GM18909 (cell line): ENCODE measurements around the gene CCT6A.
"Not testable (repeated sequence)": the region's sequence is repeated elsewhere in the genome, so short reads cannot be mapped to it uniquely, and the experiment has no call there.

Experiments
- ATAC-seq: cut with Tn5 transposase; IDR thresholded peaks from one replicate; pipeline ENCODE4 v1.9.1; 2021; ENCODE audit warnings: mild to moderate bottlenecking; ENCODE audit not compliant: unreplicated experiment, poor library complexity

The CCT6A gene

DNA sequence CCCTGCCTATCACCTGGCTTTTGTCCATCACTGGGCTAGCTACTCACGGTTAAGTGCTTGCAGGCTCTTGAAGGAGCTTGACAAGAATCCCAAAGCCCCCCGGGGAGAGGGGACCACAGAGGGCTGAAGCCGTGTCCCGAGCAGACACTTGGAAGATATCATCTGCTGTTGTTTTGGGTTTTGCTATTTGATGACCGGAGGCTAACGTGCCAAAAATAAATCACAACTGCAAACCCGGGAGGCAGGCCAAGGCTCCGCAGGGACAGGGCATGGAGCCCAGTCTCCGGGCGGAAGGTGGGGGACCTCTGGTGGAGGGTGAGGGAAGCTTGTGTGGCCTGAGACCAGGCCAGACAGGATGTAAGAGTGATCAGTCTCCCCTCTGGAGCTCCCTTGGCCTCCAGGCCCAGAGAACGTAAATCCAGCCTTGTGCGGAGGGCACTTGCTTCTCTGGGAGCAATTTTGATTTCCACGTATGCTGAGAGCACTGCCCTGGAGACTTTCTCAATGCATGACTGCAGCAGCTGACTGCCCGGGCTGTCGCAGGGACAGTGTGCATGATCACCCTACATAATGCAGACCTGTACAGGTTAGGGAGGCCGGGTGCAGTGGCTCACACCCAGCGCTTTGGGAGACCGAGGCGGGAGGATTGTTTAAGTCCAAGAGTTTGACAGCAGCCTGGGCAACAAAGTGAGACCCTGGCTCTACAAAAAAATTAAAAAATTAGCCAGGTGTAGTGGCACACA, 41.4 kb downstream of the CCT6A start, which contains the start of gene PHKG1:
TSS of gene PHKG1 (minus strand) at position 164 of the 743 bp plus-strand sequence. CDS start 4,011 bp downstream, outside the sequence.
- no peak for ATAC-seq

DNA sequence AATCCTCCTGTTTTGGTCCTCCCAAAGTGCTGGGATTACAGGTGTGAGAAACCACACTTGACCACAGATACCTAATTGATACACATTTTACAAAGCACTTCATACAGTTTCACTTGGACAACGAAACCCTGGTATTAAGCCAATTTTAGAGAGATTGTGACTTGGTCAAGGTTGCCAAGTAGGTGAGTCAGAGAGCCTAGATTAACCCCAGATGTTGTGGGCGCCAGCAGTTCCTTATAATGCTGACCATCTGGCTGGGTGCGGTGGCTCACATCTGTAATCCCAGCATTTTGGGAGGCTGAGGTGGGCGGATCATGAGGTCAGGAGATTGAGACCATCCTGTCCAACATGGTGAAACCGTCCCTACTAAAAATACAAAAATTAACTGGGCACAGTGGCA, 46.1 kb downstream of the CCT6A start:
- ATAC-seq = no peak

DNA sequence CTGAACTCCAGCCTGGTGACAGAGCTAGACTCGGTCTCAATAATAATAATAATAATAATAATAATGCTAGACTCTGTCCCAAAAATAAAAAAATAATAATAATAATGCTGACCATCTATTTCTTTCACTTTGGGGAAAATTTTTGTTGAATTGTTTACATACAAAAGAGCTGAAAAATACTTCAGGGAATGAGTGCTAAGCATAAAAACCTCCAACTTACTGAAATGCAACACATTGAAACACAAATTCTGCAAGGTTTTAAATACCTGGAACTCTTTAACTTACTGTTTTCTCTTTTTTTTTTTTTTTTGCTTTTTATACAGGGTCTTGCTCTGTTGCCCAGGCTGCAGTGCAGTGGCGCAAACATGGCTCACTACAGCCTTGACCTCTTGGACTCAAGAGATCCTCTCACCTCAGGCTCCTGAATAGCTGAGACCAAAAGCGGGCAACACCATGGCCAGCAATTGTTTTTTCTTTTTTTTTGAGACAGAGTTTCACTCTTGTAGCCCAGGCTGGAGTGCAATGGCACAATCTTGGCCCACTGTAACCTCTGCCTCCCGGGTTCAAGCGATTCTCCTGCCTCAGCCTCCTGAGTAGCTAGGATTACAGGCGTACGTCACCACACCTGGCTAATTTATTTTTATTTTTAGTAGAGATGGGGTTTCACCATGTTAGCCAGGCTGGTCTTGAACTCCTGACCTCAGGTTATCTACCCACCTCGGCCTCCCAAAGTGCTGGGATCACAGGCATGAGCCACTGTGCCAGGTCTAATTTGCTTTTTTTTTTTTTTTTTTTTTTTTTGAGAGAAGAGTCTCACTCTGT, 46.8 kb downstream of the CCT6A start:
- not testable (repeated sequence) for ATAC-seq

DNA sequence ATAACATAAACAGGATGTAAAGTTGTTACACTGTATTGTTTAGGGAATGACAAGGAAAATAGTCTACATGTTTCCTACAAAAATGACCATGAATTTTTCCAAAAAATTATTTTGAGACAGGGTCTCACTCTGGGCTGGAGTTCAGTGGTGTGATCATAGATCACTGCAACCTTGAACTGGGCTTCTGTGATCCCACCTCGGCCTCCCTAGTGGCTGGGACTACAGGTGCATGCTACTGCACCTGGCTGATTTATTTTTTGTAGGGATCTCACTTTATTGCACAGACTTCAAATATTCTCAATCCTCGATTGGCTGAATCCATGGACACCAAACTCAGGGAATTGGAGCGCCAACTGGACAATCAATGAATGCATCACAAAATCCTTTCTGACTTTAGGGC, 48.1 kb downstream of the CCT6A start:
- no peak for ATAC-seq

DNA sequence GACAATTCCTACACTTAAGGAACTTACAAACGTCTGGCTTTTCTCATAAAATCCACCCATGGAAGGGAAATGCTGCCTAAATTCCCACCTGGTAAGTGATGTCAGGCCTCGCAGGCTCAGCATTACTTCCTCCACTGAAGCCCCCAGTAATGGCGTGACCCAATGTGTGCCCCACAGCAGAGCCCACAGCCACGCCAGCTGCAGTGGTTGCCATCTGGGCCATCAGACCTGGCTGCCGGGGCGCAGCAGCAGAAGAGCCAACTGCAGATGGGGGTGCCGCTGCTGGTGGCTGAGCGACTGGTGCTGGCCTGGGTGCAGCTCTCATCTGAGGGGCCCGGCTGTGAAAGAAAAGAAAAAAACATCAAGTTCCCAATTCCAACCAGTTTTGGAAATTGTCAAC, 52.6 kb downstream of the CCT6A start:
- ATAC-seq = not testable (repeated sequence)

DNA sequence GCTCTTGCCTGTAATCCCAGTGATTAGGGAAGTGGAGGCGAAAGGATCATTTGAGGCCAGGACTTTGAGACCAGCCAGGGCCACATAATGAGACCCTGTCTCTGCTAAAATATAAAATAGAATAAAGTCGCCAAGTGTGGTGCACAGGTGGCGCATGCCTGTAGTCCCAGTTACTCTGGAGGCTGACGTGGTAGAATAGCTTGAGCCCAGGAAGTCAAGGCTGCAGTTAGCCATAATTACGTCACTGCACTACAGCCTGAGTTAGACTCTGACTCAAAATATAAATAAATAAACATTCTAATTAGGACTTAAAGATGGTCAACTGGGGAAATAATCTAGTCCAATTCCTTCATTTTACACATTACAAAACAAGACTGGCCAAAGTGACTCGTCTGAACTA, 53.9 kb downstream of the CCT6A start:
- peak; percentile 32 for ATAC-seq

DNA sequence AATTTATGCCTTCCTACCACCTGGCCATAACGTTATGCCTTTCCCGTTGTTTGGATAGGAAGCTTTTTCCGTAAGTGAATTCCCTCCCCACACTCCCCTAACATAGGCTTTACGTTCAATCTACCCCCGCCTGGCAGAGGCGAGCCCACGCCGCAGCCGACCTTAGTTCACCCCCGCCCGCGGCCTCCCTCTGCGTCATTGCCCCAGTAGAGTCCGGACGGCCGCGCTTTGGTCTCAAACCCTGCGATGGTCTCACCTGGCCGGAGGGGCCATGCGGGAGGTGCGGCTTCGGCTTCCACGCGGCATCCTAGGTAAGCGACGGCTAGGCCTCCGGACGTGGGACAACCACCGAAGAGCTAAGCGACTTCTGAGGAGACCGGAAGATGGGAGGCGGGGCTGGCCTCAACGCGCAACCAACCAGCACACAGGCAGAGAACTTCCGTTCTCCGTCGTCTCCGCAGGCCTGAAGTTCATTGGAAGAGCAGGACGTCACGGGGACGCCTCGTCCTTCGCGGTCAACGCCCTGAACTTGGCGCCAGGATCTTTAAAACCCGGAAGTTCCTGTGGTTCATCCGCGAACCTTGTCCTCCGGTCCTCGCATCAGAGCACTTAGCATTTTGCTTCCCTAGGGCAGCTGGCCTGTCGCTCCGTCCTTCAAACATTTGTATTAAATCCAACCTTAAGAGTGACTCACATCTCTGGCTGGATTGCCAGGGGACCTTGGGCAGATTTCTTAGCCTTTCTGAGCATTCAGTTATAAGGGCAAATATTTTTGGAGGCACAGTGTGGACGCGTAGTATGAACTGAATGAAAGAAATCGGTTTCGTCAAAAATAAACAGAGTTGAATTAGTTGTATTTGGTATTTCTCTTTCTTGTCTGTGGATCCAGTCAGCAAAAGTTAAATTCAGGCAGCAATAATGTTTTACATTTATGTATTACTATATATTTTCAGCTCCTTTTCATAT, 54.8 kb downstream of the CCT6A start, which contains the start of gene CHCHD2:
TSS of gene CHCHD2 (minus strand) at position 369 of the 966 bp plus-strand sequence. CDS start at position 306, 63 bp downstream.
- ATAC-seq = peak; percentile 100

DNA sequence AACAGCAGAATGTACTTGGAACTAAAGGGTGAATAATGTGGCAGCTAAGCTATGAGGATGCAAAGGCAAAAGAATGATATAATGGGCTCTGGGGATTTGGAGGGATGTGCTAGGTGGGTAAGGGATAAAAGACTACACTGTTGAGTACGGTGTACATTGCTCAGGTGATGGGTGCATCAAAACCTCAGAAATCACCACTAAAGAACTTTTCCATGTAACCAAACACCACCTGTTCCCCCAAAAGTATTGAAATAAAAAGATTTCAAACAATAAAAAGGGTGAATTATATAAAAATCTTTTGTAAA, 56.3 kb downstream of the CCT6A start:
- ATAC-seq = no peak

DNA sequence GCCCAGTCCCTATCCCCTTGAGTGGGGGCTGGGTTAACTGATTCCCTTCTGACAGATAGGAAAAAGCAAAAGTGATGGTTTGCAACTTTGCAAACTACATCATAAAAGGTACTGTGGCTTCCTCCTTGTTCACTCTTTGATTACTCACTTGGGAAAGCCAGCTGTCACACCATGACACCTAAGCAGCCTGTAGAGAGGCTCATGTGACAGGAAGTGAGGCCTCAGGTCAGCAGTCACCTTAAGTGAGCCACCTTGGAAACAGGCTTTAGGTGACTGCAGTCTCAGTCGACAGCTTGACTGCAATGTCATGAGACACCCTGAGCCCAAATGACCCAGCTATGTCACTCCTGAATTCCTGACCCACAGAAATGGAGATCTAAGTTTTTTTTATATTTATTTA, 59.0 kb downstream of the CCT6A start:
- ATAC-seq = no peak

DNA sequence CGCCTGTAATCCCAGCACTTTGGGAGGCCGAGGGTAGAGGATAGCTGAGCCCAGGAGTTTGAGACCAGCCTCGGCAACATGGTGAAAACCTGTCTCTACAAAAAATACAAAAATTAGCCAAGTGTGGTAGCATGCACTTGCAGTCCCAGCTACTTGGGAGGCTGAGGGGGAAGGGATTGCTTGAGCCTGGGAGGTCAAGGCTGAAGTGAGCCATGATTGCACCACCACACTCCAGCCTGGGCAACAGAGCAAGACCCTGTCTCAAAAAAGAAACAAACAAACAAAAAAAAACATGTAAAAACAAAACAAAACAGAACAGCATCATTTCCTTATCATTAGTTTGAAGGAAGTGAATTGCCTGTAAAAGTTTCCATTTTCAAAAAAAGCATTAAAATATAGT, 60.7 kb downstream of the CCT6A start:
- ATAC-seq = not testable (repeated sequence)
